ENCODE results near the gene NCBP2. TPM values are rescaled to one million over a fixed set of nuclear protein-coding genes. Genes with fewer than 3 reads are reported as not detected.
A peak's percentile ranks its signal among the peaks of the same experiment; 100 is the strongest.

Gene NCBP2
- total and polyA plus RNA-seq, 8 donors, result 15.4 to 52.5 (median 40.6) TPM

- Histone ChIP-seq H3K9me3 (no peaks in the 10 kb centered on the region), H3K4me3 (no peak overlapping the region), H3K27me3 (no peaks in the 10 kb centered on the region), H3K4me1 (peaks cover 7 to 35% (median 17%) of the 10 kb centered on the region in 4 donors), H3K36me3 (peaks cover 0 to 10% (median 5%) of the 10 kb centered on the region in 4 donors), H3K27ac (no peak overlapping the region)
- intact Hi-C loops (cut with DNase I; ENCODE audit: low total_unique reads), result loop anchor here (10.0 kb wide), 1 partner anchor 129 kb away; no protein-coding TSS in a partner anchor
- TF ChIP-seq POLR2A (IDR thresholded peaks at IDR 0.05), result no peak
- TF ChIP-seq, protein P1, sequence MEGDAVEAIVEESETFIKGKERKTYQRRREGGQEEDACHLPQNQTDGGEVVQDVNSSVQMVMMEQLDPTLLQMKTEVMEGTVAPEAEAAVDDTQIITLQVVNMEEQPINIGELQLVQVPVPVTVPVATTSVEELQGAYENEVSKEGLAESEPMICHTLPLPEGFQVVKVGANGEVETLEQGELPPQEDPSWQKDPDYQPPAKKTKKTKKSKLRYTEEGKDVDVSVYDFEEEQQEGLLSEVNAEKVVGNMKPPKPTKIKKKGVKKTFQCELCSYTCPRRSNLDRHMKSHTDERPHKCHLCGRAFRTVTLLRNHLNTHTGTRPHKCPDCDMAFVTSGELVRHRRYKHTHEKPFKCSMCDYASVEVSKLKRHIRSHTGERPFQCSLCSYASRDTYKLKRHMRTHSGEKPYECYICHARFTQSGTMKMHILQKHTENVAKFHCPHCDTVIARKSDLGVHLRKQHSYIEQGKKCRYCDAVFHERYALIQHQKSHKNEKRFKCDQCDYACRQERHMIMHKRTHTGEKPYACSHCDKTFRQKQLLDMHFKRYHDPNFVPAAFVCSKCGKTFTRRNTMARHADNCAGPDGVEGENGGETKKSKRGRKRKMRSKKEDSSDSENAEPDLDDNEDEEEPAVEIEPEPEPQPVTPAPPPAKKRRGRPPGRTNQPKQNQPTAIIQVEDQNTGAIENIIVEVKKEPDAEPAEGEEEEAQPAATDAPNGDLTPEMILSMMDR (IDR thresholded peaks at IDR 0.05), result no peak
- no peak for TF ChIP-seq POLR2AphosphoS5 (IDR thresholded peaks at IDR 0.05)
- no peak for TF ChIP-seq EP300 (IDR thresholded peaks at IDR 0.05)
- DNase-seq, result no peak
- whole genome bisulfite sequencing, 5 donors, result 71 to 97% (median 86%) methylated on average over 2 of the region's 2 CpGs
Measured at GRCh38 chr3:196963631-196963953, 21.3 kb upstream of the NCBP2 start.

DNA sequence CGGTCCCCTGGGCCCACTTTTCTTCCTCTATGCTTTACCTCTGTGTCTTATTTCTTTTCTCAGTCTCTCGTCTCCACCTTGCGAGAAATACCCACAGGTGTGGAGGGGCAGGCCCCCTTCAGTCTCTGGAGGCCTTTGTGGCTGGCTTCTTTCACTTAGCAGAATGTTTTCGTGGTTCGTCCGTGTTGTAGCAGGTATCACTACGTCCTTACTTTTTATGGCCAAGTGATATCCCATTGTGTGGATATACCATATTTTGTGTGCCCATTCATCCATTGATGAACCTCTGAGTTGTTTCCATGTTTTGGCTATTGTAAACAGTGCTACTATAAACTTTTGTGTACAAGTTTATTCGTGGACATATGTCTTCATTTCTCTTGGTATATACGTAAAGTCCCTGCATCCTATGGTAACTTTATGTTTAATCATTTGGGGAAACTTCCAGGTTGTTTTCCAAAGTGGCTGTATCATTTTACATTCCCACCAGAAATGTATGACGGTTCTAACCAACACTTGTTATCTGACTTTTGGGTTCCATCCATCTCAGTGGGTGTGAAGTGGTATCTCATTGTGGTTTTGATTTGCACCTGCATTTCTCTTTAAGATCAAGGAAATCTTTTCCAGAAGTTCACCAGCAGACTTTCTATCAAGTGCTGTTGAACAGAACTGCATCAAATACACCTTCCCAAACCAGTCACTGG is 20.8 kb upstream of the NCBP2 start:
- Histone ChIP-seq H3K4me1 (peaks cover 5 to 30% (median 13%) of the 10 kb centered on the region in 4 donors), H3K4me3 (no peak overlapping the region), H3K9me3 (no peaks in the 10 kb centered on the region), H3K27ac (no peak overlapping the region), H3K36me3 (peaks cover 0 to 10% (median 5%) of the 10 kb centered on the region in 4 donors), H3K27me3 (no peaks in the 10 kb centered on the region)
- WGBS, 5 donors, result 81 to 90% (median 84%) methylated on average over 10 of the region's 10 CpGs
- intact Hi-C loops (cut with DNase I; ENCODE audit: low total_unique reads), result loop anchor here (10.0 kb wide), 1 partner anchor 128 kb away; no protein-coding TSS in a partner anchor
- no peak for DNase-seq
- no peak for TF ChIP-seq POLR2A (IDR thresholded peaks at IDR 0.05)
- TF ChIP-seq POLR2AphosphoS5 (IDR thresholded peaks at IDR 0.05), result no peak
- TF ChIP-seq, protein P1 (IDR thresholded peaks at IDR 0.05), result no peak
- TF ChIP-seq EP300 (IDR thresholded peaks at IDR 0.05), result no peak

- intact Hi-C loops (cut with DNase I; ENCODE audit: low total_unique reads), result loop anchor here (10.0 kb wide), 1 partner anchor 128 kb away; no protein-coding TSS in a partner anchor
- H3K36me3 ChIP-seq, result peaks cover 0 to 10% (median 5%) of the 10 kb centered on the region in 4 donors
- TF ChIP-seq POLR2A (IDR thresholded peaks at IDR 0.05) (no peak), POLR2AphosphoS5 (IDR thresholded peaks at IDR 0.05) (no peak), EP300 (IDR thresholded peaks at IDR 0.05) (no peak)
- TF ChIP-seq, protein P1 (IDR thresholded peaks at IDR 0.05), result no peak
- peak overlapping the region in 1 of 5 donors; percentile 66 for H3K27ac ChIP-seq
- no peaks in the 10 kb centered on the region for H3K27me3 ChIP-seq
- no peaks in the 10 kb centered on the region for H3K9me3 ChIP-seq
- H3K4me1 ChIP-seq, result peaks cover 0 to 23% (median 6%) of the 10 kb centered on the region in 4 donors
- no peak overlapping the region for H3K4me3 ChIP-seq
- peak in 1 of 2 donors; percentile 76 for DNase-seq
- 28 to 56% (median 53%) methylated on average over 9 of the region's 9 CpGs for WGBS, 5 donors
Measured at GRCh38 chr3:196962108-196962929, 20.0 kb upstream of the NCBP2 start.

DNA sequence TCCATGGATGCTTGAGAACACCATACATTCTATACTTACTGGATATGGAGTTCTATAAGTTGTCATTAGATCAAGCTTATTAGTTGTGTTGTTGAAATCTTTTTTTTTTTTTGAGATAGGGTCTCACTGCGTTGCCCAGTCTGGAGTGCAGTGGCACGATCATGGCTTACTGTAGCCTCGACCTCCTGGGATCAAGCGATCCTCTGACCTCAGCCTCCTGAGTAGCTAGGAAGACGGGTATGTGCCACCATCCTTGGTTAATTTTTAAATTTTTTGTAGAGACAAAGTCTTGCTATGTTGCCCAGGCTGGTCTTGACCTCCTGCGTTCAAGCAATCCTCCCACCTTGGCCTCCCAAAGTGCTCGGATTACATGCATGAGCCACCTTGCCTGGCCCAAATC is 12.5 kb upstream of the NCBP2 start:
- 80 to 88% (median 83%) methylated on average over 7 of the region's 7 CpGs for WGBS, 5 donors
- no peaks in the 10 kb centered on the region for H3K4me1 ChIP-seq
- H3K36me3 ChIP-seq, result peaks cover 0 to 13% (median 10%) of the 10 kb centered on the region in 4 donors
- no peak overlapping the region for H3K4me3 ChIP-seq
- H3K9me3 ChIP-seq, result no peaks in the 10 kb centered on the region
- H3K27ac ChIP-seq, result no peak overlapping the region
- H3K27me3 ChIP-seq, result no peaks in the 10 kb centered on the region
- DNase-seq, result no peak
- no peak for TF ChIP-seq POLR2AphosphoS5 (IDR thresholded peaks at IDR 0.05)
- TF ChIP-seq EP300 (IDR thresholded peaks at IDR 0.05), result no peak
- no peak for TF ChIP-seq POLR2A (IDR thresholded peaks at IDR 0.05)
- TF ChIP-seq, protein P1 (IDR thresholded peaks at IDR 0.05), result no peak
- intact Hi-C loops (cut with DNase I; ENCODE audit: low total_unique reads), result no loop called here
